Endothelial cell of umbilical vein (primary cell): ENCODE measurements around the gene CTNNA2. TPM values are rescaled to one million over a fixed set of nuclear protein-coding genes. Genes with fewer than 3 reads are reported as not detected.

Experiments
- BruUV-seq: library from RNA; stranded (reverse); fragments of 400-500 nt; replicated peaks from 2 replicates; lab custom pipeline; 2021; lab: Mats Ljungman, UMichigan
- CTCF ChIA-PET: fragments of 300-600, 350-600 bp; sonication (Branson Sonifier 250); formaldehyde crosslinking; loops from one replicate; lab custom pipeline; 2021; ENCODE audit warnings: antibody characterized with exemption, inconsistent platforms; lab: Charles Lee
- POLR2A ChIA-PET: fragments of 300-600, 350-600 bp; sonication (Branson Sonifier 250); formaldehyde crosslinking; loops from one replicate; lab custom pipeline; 2021; ENCODE audit warnings: antibody characterized with exemption, inconsistent platforms; lab: Charles Lee
- DNase-seq: peaks from one replicate; pipeline ENCODE4 v3.0.0-alpha.2; 2011; ENCODE audit warnings: low read depth, low spot score
- FAIRE-seq: peaks from 2 replicates; lab custom pipeline; 2011; peaks lifted over from hg19 to GRCh38; lab: Jason Lieb, UNC
- H2AFZ ChIP-seq: 2 replicates; pipeline ENCODE4 v1.6.0; 2012; ENCODE audit warnings: low read depth, low read length, control low read depth, inconsistent platforms
- H3K27ac ChIP-seq: 2 replicates; pipeline ENCODE4 v1.5.1; 2011; ENCODE audit warnings: low read depth, mild to moderate bottlenecking, control low read depth, low read length, moderate library complexity; ENCODE audit not compliant: insufficient read depth
- H3K27me3 ChIP-seq, 2 experiments: 2 replicates each; pipeline versions ENCODE4 v1.6.0 to v1.6.1; 2011; ENCODE audit warnings: low read length in 2 of 2, mixed read lengths in 1 of 2; ENCODE audit not compliant: control insufficient read depth in 2 of 2, insufficient read depth in 2 of 2
- H3K36me3 ChIP-seq, 2 experiments: 2 replicates in 1 of 2; 3 replicates in 1 of 2; pipeline ENCODE4 v1.5.1; 2011; ENCODE audit warnings: low read length in 2 of 2, mild to moderate bottlenecking in 1 of 2, moderate library complexity in 1 of 2; ENCODE audit not compliant: control insufficient read depth in 2 of 2, insufficient read depth in 2 of 2; ENCODE audit errors: extremely low read depth in 1 of 2
- H3K4me1 ChIP-seq: 3 replicates; pipeline ENCODE4 v1.5.1; 2011; ENCODE audit warnings: mild to moderate bottlenecking, low read length; ENCODE audit not compliant: control insufficient read depth, insufficient read depth; ENCODE audit errors: extremely low read depth
- H3K4me2 ChIP-seq: 2 replicates; pipeline ENCODE4 v1.6.1; 2011; ENCODE audit warnings: low read length, control low read depth, mixed read lengths; ENCODE audit not compliant: insufficient read depth
- H3K4me3 ChIP-seq, 3 experiments: fragments of 200-600 bp in 1 of 3; sonication (generic), shearing (Covaris generic) in 1 of 3; replicated peaks in 1 of 3; 2 replicates each; pipeline ENCODE4 v1.5.1; 2011 to 2016; ENCODE audit warnings: control low read depth in 3 of 3, low read length in 3 of 3, mild to moderate bottlenecking in 2 of 3, inconsistent platforms in 1 of 3, low read depth in 1 of 3, moderate library complexity in 1 of 3; ENCODE audit not compliant: insufficient read depth in 1 of 3
- H3K79me2 ChIP-seq: 2 replicates; pipeline ENCODE4 v1.6.0; 2012; ENCODE audit warnings: low read length, inconsistent platforms; ENCODE audit not compliant: control insufficient read depth, insufficient read depth
- H3K9ac ChIP-seq: replicated peaks from 2 replicates; pipeline ENCODE3; 2011; ENCODE audit warnings: low read length, control low read depth; ENCODE audit not compliant: insufficient read depth; ENCODE audit errors: extremely low read depth
- H3K9me1 ChIP-seq: replicated peaks from 3 replicates; pipeline ENCODE4 v1.6.0; 2011; ENCODE audit warnings: mild to moderate bottlenecking, low read length; ENCODE audit not compliant: control insufficient read depth, insufficient read depth; ENCODE audit errors: extremely low read depth
- H3K9me3 ChIP-seq: replicated peaks from 2 replicates; pipeline ENCODE4 v1.5.1; 2012; ENCODE audit warnings: low read length, inconsistent platforms; ENCODE audit not compliant: control insufficient read depth, insufficient read depth
- H4K20me1 ChIP-seq: replicated peaks from 2 replicates; pipeline ENCODE3; 2011; ENCODE audit warnings: mild to moderate bottlenecking, low read length; ENCODE audit not compliant: control insufficient read depth, insufficient read depth; ENCODE audit errors: extremely low read depth
- EZH2 ChIP-seq: IDR thresholded peaks from 2 replicates; pipeline ENCODE4 v1.6.1; 2012; ENCODE audit warnings: borderline replicate concordance, low read depth, mild to moderate bottlenecking, moderate library complexity, low read length, inconsistent platforms; ENCODE audit not compliant: severe bottlenecking
- FOS ChIP-seq: IDR thresholded peaks from 2 replicates; pipeline ENCODE4 v1.6.1; 2011; ENCODE audit warnings: mild to moderate bottlenecking, low read length, moderate library complexity, borderline replicate concordance; ENCODE audit not compliant: insufficient read depth
- GATA2 ChIP-seq: IDR thresholded peaks from 2 replicates; pipeline ENCODE4 v1.7.0; 2011; ENCODE audit warnings: low read depth, mild to moderate bottlenecking, moderate library complexity, mixed read lengths, low read length; ENCODE audit not compliant: insufficient read length, insufficient read depth
- JUN ChIP-seq: IDR thresholded peaks from 2 replicates; pipeline ENCODE4 v1.6.1; 2011; ENCODE audit warnings: borderline replicate concordance, low read depth; ENCODE audit not compliant: insufficient read length, insufficient read depth
- MYC ChIP-seq: IDR thresholded peaks from one replicate; pipeline ENCODE4 v1.6.1; 2011; ENCODE audit warnings: mild to moderate bottlenecking, low read depth, low read length
- POLR2A ChIP-seq: IDR thresholded peaks from 2 replicates; pipeline ENCODE4 v1.6.1; 2012; ENCODE audit warnings: low read depth, mild to moderate bottlenecking, control low read depth, low read length
- POLR2AphosphoS5 ChIP-seq: IDR thresholded peaks from 2 replicates; pipeline ENCODE4 v1.6.1; 2012; ENCODE audit warnings: low read depth, mild to moderate bottlenecking, control low read depth, low read length, moderate library complexity; ENCODE audit not compliant: insufficient read depth
- dilution Hi-C: fragments of 300-500 bp; cut with MboI; formaldehyde crosslinking; loops from one replicate; pipeline ENCODE4 v1.15.0; 2019; ENCODE audit warnings: low sequenced_read_pairs; ENCODE audit not compliant: extremely low pct_ligation_motif_present
- intact Hi-C: fragments of 100-400 bp; cut with micrococcal nuclease; formaldehyde crosslinking; loops from one replicate; pipeline ENCODE4 v1.10.0; 2022
- polyA plus RNA-seq, 4 experiments: library from polyadenylated mRNA; depleted of rRNA in 3 of 4; stranded (reverse) in 3 of 4; unstranded in 1 of 4; fragments of >200 nt; gene quantifications; 2 replicates each; pipeline versions ENCODE4 v1.2.1 to v1.2.3, GENCODE V29; 2011 to 2012; ENCODE audit warnings: missing spikeins in 1 of 4
- total RNA-seq: library from RNA; stranded (reverse); gene quantifications from 2 replicates; pipeline ENCODE4 v1.2.3, GENCODE V29; 2021
- TF ChIP-seq, protein P1 (sequence below), 2 donors: IDR thresholded peaks; 1 replicate in 1 of 2; 2 replicates in 1 of 2; pipeline ENCODE4 v1.5.1; 2011; ENCODE audit warnings: low read length in 2 of 2, mild to moderate bottlenecking in 2 of 2, moderate library complexity in 2 of 2, control low read depth in 1 of 2, inconsistent platforms in 1 of 2, low read depth in 1 of 2; ENCODE audit not compliant: insufficient read depth in 1 of 2; ENCODE audit errors: extremely low read depth in 1 of 2
- TF ChIP-seq, protein P2 (sequence below): IDR thresholded peaks from 2 replicates; pipeline ENCODE4 v1.6.1; 2011; ENCODE audit not compliant: insufficient read depth, insufficient read length

The CTNNA2 gene
- total and polyA plus RNA-seq, 2 donors (not counting 3 experiments of a cell fraction or from before 2014, with no cell fraction given), result not detected

DNA sequence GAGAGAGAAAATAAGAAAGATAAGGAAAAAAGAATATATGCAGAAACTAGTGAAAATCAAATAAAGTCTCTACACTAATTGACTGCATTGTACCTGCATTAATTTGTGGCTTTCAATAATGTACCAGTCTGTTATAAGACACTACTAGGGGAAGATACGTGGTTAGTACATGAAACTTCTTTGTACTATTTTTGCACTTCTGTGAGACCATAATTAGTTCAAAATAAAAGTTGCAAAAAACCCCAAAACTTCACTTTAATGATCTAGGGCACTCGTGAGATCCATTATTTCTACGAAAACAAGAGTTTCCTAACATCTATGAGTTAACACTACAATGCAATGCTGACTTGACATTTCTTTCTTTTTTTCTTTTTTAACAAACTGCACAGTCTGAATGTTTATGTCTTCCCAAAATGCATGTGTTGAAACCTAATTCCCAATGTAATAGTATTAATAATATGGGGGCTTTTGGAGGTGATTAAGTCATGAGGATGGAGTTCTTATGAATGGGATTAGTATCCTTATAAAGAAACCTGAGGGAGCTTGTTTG is 954.5 kb downstream of the CTNNA2 start:
- no peaks in the 10 kb centered on the region for H3K9me1 ChIP-seq
- H3K9me3 ChIP-seq, result no peaks in the 10 kb centered on the region
- H3K27ac ChIP-seq, result no peak overlapping the region
- H3K4me1 ChIP-seq, result no peaks in the 10 kb centered on the region
- H3K4me2 ChIP-seq, result no peak overlapping the region
- intact Hi-C loops, result no loop called here
- H3K36me3 ChIP-seq, result no peaks in the 10 kb centered on the region
- POLR2A ChIA-PET, result no interaction called here
- H3K79me2 ChIP-seq, result no peaks in the 10 kb centered on the region
- no peak for TF ChIP-seq POLR2AphosphoS5
- no peak for TF ChIP-seq FOS
- TF ChIP-seq, protein P1, sequence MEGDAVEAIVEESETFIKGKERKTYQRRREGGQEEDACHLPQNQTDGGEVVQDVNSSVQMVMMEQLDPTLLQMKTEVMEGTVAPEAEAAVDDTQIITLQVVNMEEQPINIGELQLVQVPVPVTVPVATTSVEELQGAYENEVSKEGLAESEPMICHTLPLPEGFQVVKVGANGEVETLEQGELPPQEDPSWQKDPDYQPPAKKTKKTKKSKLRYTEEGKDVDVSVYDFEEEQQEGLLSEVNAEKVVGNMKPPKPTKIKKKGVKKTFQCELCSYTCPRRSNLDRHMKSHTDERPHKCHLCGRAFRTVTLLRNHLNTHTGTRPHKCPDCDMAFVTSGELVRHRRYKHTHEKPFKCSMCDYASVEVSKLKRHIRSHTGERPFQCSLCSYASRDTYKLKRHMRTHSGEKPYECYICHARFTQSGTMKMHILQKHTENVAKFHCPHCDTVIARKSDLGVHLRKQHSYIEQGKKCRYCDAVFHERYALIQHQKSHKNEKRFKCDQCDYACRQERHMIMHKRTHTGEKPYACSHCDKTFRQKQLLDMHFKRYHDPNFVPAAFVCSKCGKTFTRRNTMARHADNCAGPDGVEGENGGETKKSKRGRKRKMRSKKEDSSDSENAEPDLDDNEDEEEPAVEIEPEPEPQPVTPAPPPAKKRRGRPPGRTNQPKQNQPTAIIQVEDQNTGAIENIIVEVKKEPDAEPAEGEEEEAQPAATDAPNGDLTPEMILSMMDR (IDR thresholded peaks at IDR 0.05; ENCODE audit: extremely low read depth in 1 of 2, insufficient read depth in 1 of 2, low read depth in 1 of 2, low read length in 2 of 2), result no peak
- TF ChIP-seq EZH2, result no peak
- CTCF ChIA-PET, result no interaction called here
- H3K9ac ChIP-seq, result no peak overlapping the region
- dilution Hi-C loops, result no loop called here
- no peaks in the 10 kb centered on the region for H3K27me3 ChIP-seq
- H3K4me3 ChIP-seq, result no peak overlapping the region
- H4K20me1 ChIP-seq, result no peaks in the 10 kb centered on the region
- no peak overlapping the region for H2AFZ ChIP-seq
- DNase-seq (no peak), FAIRE-seq (no peak)
- no TSS peak for BruUV-seq

DNA sequence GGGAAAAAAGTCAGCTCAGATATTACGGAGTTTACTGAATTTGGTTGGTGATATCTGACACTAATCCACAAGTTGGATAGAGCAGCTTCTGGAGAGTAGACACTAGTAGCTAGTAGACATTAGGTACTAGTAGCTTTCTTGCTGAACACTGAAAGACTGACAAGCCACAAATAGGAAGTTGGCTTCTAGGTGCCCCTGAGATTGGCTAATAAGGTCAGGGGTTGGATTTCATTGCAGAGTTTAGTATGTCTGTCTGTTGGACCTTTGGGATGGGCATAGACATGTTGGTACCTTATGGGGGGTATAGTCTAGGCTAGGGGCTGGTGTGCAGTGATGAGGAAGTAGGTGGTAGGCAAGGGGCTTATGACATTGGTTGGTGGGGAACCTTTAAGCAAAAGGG is 956.6 kb downstream of the CTNNA2 start:
- POLR2A ChIA-PET, result no interaction called here
- intact Hi-C loops, result no loop called here
- no peaks in the 10 kb centered on the region for H3K4me1 ChIP-seq
- BruUV-seq, result no TSS peak
- no peaks in the 10 kb centered on the region for H3K36me3 ChIP-seq
- dilution Hi-C loops, result no loop called here
- H2AFZ ChIP-seq, result no peak overlapping the region
- H3K9me1 ChIP-seq, result no peaks in the 10 kb centered on the region
- H3K27me3 ChIP-seq, result no peaks in the 10 kb centered on the region
- FAIRE-seq (no peak), DNase-seq (no peak)
- no peak overlapping the region for H3K27ac ChIP-seq
- CTCF ChIA-PET, result no interaction called here
- no peak overlapping the region for H3K4me3 ChIP-seq
- H3K79me2 ChIP-seq, result no peaks in the 10 kb centered on the region
- H3K4me2 ChIP-seq, result no peak overlapping the region
- TF ChIP-seq JUN (no peak), MYC (no peak), EZH2 (no peak), FOS (no peak), POLR2AphosphoS5 (no peak), GATA2 (no peak), POLR2A (no peak)
- TF ChIP-seq, protein P1 (IDR thresholded peaks at IDR 0.05; ENCODE audit: extremely low read depth in 1 of 2, insufficient read depth in 1 of 2, low read depth in 1 of 2, low read length in 2 of 2), result no peak
- TF ChIP-seq, protein P2, sequence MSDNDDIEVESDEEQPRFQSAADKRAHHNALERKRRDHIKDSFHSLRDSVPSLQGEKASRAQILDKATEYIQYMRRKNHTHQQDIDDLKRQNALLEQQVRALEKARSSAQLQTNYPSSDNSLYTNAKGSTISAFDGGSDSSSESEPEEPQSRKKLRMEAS, result no peak
- no peaks in the 10 kb centered on the region for H4K20me1 ChIP-seq
- no peak overlapping the region for H3K9ac ChIP-seq
- no peaks in the 10 kb centered on the region for H3K9me3 ChIP-seq
